T follicular helper cell (primary cell): ENCODE measurements around the gene ZPR1.
"Not testable (repeated sequence)": the region's sequence is repeated elsewhere in the genome, so short reads cannot be mapped to it uniquely, and the experiment has no call there.

Experiments
- DNase-seq: peaks from one replicate; pipeline ENCODE4 v3.0.0-alpha.2; 2020; ENCODE audit warnings: low read depth
- total RNA-seq, 2 experiments: gene quantifications; one replicate each; lab custom pipeline; 2026; lab: John Stamatoyannopoulos, UW

The ZPR1 gene
- total RNA-seq, result 105 to 182 reads per million in 2 experiments

GRCh38 chr11:116787786-116788486 is at the start of gene ZPR1:
Gene ZPR1, minus strand, starts transcription at chr11:116788023. Its CDS starts 33 bp downstream, at chr11:116787990.
- peak; percentile 81 for DNase-seq

- no peak for DNase-seq
Measured at GRCh38 chr11:116836632-116836991, 48.8 kb upstream of the ZPR1 start.

DNA sequence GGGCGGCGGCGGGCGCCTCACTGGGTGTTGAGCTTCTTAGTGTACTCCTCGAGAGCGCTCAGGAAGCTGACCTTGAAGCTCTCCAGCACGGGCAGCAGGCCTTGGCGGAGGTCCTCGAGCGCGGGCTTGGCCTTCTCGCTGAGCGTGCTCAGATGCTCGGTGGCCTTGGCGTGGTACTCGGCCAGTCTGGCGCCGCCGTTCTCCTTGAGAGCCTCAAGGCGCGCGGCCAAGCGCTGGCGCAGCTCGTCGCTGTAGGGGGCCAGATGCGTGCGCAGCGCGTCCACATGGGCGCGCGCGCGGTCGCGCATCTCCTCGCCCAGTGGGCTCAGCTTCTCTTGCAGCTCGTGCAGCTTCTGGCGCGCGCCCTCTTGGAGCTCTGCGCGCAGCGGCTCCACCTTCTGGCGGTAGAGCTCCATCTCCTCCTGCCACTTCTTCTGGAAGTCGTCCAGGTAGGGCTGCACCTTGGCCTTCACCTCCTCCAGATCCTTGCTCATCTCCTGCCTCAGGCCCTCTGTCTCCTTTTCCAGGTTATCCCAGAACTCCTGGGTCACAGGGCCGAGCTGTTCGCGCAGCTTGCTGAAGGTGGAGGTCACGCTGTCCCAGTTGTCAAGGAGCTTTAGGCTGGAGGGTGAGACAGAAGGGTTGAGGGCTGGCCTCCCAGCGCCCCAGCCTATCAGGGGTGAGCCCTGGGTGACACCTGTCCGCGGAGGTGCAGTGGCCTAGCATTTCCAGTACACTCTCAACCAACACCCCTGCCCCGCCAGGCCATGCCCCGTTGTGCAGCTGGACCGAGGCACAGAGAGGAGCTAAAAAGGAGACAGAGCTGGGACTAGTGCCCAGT is 48.2 kb upstream of the ZPR1 start:
- peak; percentile 71 for DNase-seq

DNA sequence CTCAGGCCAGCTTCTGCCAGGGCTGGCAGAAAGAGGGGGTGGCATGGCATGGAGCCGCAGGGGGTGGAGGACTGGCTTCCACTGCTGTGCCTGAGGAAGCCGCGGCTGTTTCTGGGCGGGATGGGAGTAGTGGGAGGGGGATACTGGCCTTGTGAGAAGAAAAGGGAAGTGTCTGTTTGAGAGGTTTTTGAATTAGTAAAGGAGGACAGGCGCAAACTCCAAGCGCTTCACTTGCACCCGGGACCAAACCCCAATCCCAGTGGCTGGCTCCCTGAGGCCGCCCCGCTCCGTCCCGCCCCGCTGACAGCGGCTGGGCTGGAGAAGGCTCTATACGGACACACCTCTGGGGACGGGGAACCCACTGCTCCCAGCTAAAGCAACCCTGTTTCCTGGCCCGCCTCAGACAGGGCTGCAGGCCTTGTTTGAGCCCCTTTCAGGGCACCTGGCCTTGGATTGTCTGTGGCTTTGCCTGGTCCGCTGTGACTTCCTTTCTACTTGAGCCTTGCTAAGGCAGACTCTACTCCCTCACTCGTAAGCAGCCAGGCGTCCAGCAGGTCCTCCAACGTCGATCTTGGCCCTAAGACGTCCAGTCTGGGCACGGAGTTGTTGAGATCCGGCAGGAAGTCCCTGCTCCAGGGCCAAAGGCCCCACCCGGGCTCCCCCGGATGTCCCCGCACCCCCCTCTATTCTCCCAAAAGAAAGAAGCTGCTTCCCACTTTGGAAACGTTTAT is 47.4 kb upstream of the ZPR1 start:
- no peak for DNase-seq

DNA sequence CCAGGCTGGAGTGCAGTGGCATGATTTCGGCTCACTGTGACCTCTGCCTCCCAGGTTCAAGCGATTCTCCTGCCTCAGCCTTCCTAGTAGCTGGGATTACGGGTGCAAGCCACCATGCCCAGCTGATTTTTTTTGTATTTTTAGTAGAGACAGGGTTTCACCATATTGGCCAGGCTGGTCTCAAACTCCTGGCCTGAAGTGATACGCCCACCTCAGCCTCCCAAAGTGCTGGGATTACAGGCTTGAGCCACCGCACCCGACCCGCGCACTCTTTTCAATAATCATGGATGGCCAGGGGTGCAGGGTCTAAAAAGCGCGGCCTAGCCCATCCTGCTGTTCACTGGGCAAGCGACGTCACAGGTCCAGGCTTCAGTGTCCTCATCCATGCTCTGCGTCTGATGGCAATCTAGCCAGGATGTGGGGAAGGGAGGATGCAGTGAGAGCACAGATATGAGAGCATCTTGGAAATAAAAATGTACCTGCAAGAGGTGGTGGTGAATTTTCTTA is 46.8 kb upstream of the ZPR1 start:
- not testable (repeated sequence) for DNase-seq

DNA sequence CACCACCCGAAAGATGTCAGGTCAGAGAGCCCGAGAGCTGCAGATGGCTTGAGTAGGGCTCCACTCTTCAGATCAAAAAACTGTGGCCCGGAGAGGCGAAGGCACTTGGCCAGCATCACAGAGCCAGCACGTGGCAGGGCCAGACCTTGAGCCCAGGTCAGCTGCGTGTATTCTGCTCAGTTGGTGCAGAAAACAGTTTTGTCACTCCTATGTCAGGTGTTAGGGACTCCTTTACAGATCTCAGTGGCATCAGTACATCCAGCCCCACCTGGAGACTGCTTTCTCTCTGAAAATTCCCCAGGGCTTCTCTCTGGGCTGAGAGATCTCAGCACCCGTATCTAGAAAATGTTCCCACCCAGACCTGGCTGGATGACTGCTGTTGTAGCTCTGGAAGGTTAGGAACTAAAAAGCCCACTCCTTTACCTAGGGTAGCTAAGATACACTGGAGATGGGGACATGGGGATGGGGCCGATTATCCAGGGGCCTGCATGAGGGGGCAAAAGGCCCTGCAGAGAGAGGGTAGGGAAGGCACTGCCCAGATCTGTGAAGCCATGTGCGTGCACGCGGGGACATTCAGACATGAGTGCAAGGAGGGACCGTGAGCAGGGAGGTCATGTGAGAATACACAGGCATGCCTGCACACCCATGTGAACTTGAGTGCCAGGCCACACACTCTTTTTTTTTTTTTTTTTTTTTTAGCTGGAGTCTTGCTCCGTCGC is 46.2 kb upstream of the ZPR1 start:
- no peak for DNase-seq

DNA sequence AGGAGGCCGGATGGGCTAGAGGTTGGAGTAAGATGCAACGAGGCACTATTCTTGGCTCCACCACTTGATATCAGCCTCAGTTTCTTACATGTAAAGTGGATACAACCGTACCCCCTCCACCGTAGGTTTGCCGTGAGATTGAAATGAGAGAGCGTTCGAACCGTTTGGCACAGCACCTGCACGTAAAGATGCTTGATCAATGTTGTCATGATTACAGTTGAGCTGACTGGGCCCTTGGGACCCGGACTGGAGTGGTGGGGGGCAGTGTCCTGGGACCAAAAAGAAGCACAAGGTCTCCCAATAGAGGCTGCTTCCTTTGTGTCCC is 45.6 kb upstream of the ZPR1 start:
- no peak for DNase-seq

DNA sequence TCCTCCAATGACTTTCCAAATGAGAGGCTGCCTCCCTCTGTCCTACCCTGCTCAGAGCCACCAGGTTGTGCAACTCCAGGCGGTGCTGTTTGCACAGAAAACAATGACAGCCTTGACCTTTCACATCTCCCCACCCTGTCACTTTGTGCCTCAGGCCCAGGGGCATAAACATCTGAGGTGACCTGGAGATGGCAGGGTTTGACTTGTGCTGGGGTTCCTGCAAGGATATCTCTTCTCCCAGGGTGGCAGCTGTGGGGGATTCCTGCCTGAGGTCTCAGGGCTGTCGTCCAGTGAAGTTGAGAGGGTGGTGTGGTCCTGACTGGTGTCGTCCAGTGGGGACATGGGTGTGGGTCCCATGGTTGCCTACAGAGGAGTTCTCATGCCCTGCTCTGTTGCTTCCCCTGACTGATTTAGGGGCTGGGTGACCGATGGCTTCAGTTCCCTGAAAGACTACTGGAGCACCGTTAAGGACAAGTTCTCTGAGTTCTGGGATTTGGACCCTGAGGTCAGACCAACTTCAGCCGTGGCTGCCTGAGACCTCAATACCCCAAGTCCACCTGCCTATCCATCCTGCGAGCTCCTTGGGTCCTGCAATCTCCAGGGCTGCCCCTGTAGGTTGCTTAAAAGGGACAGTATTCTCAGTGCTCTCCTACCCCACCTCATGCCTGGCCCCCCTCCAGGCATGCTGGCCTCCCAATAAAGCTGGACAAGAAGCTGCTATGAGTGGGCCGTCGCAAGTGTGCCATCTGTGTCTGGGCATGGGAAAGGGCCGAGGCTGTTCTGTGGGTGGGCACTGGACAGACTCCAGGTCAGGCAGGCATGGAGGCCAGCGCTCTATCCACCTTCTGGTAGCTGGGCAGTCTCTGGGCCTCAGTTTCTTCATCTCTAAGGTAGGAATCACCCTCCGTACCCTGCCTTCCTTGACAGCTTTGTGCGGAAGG is 44.8 kb upstream of the ZPR1 start:
- no peak for DNase-seq

- no peak for DNase-seq
Measured at GRCh38 chr11:116831790-116832349, 44.0 kb upstream of the ZPR1 start.

DNA sequence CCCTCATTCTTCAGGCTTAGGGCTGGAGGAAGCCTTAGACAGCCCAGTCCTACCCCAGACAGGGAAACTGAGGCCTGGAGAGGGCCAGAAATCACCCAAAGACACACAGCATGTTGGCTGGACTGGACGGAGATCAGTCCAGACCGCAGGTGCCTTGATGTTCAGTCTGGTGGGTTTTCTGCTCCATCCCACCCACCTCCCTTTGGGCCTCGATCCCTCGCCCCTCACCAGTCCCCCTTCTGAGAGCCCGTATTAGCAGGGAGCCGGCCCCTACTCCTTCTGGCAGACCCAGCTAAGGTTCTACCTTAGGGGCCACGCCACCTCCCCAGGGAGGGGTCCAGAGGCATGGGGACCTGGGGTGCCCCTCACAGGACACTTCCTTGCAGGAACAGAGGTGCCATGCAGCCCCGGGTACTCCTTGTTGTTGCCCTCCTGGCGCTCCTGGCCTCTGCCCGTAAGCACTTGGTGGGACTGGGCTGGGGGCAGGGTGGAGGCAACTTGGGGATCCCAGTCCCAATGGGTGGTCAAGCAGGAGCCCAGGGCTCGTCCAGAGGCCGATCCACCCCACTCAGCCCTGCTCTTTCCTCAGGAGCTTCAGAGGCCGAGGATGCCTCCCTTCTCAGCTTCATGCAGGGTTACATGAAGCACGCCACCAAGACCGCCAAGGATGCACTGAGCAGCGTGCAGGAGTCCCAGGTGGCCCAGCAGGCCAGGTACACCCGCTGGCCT is 42.5 kb upstream of the ZPR1 start:
- DNase-seq, result no peak

DNA sequence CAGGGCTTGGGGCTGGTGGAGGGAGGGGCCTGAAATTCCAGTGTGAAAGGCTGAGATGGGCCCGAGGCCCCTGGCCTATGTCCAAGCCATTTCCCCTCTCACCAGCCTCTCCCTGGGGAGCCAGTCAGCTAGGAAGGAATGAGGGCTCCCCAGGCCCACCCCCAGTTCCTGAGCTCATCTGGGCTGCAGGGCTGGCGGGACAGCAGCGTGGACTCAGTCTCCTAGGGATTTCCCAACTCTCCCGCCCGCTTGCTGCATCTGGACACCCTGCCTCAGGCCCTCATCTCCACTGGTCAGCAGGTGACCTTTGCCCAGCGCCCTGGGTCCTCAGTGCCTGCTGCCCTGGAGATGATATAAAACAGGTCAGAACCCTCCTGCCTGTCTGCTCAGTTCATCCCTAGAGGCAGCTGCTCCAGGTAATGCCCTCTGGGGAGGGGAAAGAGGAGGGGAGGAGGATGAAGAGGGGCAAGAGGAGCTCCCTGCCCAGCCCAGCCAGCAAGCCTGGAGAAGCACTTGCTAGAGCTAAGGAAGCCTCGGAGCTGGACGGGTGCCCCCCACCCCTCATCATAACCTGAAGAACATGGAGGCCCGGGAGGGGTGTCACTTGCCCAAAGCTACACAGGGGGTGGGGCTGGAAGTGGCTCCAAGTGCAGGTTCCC is 41.8 kb upstream of the ZPR1 start, which contains the start of gene APOC3:
TSS of gene APOC3 (plus strand) at position 383 of the 659 bp plus-strand sequence. CDS start 676 bp downstream, outside the sequence.
- DNase-seq, result no peak

- no peak for DNase-seq
Measured at GRCh38 chr11:116828632-116829524, 41.1 kb upstream of the ZPR1 start.

DNA sequence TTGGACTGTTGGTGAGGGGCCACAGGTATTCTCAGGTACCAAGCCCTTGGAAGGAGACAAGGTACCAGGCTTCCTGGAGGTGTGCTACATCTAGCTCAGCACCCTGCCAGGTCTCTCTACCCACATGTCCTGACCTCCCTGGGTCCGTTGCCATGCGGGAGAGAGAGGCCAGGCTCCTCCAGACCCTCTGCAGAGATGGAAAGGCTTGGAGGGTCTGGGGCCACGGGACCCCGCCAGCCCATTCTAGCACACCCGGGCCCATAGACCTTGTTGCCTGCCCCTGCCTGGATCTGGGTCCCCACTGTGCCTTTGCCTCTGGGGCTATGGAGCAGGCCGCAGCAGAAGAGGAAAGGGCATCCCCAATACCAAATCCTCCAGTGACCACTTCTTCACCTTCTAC is 39.6 kb upstream of the ZPR1 start:
- no peak for DNase-seq

GRCh38 chr11:116826751-116827431 is 39.1 kb upstream of the ZPR1 start:
- DNase-seq, result no peak

DNA sequence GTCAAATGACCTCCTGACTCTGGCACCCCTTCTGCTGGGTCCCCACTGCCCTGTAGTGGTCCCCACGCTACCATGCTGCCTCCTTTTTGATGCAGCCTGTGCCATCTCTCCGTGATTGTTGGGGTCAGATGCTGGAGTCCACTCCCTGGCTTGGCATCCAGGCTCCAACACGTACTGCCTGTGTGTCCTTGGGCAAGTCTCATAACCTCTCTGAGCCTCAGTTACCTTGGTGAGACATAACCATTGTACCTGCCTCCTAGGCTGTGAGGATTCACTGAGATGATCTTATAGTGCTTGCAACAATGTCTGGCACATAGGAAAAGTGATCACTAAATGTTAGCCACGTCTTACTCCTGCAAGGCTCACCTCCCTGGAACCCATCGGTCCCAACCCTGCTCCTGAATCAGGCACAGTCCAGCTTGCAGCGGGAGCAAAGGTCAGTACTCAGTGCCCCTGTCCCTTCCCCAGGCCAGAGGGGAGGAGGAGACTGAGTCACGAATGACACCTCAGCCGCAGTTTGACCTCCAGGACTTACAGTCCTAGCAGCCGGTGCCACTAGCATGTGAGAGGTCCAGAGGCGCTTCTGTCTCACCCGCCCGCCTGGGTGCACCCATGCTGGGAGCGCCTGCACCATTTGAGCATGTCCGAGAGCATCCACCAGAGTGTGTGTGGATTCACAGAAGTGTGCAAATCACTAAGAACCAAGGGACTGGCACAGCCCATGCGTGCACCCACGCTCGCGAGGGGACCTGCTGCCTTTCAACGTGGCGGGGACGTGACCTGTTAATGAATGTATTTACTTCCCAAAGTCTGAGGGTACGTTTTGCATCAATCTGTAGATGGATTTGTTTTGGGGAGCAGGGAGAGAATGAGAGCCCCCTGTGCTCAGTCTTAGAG is 38.3 kb upstream of the ZPR1 start:
- no peak for DNase-seq

- DNase-seq, result no peak
Measured at GRCh38 chr11:116825434-116825833, 37.6 kb upstream of the ZPR1 start.
